ENCODE measurements around the gene GRIK4.

DNA sequence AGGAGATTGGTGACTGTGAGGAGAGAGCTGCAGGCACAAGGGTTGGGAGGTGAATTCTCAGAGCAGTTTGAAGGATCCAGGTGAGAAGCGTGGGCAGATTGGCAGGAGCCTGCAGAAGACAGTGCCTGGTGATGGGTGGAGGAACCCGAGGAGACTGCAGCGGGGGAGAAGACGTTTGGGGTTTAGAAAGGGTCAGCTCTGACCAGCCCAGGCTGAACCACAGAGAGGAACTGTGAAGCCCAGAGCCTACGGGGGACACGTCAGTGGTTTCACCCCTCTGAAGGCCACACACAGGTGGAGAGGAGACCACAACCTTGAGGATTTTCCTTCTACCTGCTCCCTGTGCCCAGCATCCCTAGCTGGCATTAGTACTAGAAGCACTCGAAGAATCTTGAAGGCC is 357.5 kb downstream of the GRIK4 start:
- TF ChIP-seq CTCF (IDR thresholded peaks at IDR 0.05) (no peak), POLR2A (IDR thresholded peaks at IDR 0.05) (no peak)
